Progenitor cell of endocrine pancreas (in vitro differentiated cells): ENCODE measurements around the gene CFAP74. TPM values are rescaled to one million over a fixed set of nuclear protein-coding genes. Genes with fewer than 3 reads are reported as not detected.

Experiments used
- DNase-seq: peaks from one replicate; pipeline ENCODE4 v3.0.0; 2021; ENCODE audit warnings: low spot score; ENCODE audit not compliant: unreplicated experiment
- H3K27ac Mint-ChIP-seq: 2 replicates; pipeline ENCODE4 v1.8.0; 2021; ENCODE audit warnings: mild to moderate bottlenecking, moderate library complexity, mixed read lengths
- H3K27me3 Mint-ChIP-seq: 2 replicates; pipeline ENCODE4 v1.8.0; 2021; ENCODE audit warnings: mixed read lengths
- H3K36me3 Mint-ChIP-seq: 2 replicates; pipeline ENCODE4 v1.8.0; 2022; ENCODE audit warnings: mixed read lengths; ENCODE audit not compliant: insufficient read depth
- H3K4me1 Mint-ChIP-seq: 2 replicates; pipeline ENCODE4 v1.8.0; 2021; ENCODE audit warnings: low read depth, mixed read lengths
- H3K4me3 Mint-ChIP-seq: 2 replicates; pipeline ENCODE4 v1.8.0; 2021; ENCODE audit warnings: low read depth, mild to moderate bottlenecking, moderate library complexity, mixed read lengths
- H3K9me3 Mint-ChIP-seq: 2 replicates; pipeline ENCODE4 v1.8.0; 2021; ENCODE audit warnings: low read depth, mixed read lengths
- CTCF ChIP-seq: fragments of 200-600 bp; sonication (generic); IDR thresholded peaks from one replicate; pipeline ENCODE4 v1.5.0; 2021; ENCODE audit warnings: antibody characterized with exemption, mild to moderate bottlenecking; ENCODE audit not compliant: unreplicated experiment
- total RNA-seq: library from RNA; stranded (reverse); gene quantifications from 2 replicates; pipeline ENCODE4 v1.2.1, GENCODE V29; 2021

The CFAP74 gene
- total RNA-seq, 1 donor from 2014 or later = 0.93 TPM

DNA sequence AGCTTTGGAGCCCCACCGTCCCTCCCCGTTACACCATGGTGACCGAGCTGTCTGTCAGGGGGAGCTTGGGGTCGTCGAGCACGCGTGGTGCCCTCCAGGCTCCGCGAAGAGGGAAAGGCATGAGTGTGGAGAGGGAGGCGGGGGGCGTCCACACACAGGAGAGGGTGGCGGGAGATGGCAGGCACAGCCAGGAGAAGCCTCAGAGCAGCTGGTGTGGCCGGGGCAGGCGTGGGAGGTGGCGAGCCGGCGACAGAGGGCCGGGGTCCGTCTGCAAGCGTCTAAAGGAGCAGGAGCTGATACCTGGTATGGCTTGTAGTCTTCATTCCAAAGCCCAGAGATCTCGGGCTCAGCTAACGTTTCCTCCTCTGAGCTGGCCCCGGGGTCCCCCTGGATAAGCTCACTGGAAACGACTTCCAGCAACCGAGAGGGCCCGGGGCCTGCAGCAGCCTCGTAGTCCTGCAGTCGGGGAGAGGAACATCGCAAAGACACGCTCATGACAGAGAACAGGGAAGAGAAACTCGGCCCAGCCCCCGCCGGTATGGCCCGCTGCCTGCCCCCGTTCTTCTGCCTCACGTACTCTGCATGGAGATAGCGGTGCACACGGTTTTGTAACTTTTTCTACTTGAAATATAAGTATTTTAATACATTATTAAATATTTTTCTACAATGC, 37.4 kb downstream of the CFAP74 start:
- TF ChIP-seq CTCF = no peak
- no peak overlapping the region for H3K27ac Mint-ChIP-seq
- H3K27me3 Mint-ChIP-seq = peaks cover 18% of the 10 kb centered on the region
- H3K4me3 Mint-ChIP-seq = no peak overlapping the region
- no peaks in the 10 kb centered on the region for H3K36me3 Mint-ChIP-seq
- H3K4me1 Mint-ChIP-seq = peaks cover 1% of the 10 kb centered on the region
- DNase-seq = no peak
- no peaks in the 10 kb centered on the region for H3K9me3 Mint-ChIP-seq

DNA sequence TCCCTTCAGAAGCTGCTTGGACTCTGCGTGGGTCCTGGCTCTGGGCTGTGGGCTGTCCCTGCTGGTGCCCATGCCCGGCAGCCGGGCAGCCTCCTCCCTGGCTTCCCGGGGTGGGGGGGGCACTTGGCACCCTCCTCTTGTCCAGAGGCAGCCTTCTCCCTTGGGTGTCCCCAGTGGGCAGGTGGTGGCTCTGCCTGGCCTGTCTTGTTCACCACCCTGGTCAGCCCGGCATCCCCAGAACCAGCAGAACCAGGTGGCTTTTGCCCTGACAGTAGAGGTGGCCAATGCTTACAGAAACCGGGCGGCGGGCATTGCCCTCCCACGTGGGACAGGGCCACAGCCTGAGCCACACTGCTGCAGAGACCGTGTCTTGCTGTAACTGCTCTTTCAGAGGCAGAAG, 38.0 kb downstream of the CFAP74 start:
- no peak for TF ChIP-seq CTCF
- Mint-ChIP-seq H3K27me3 (peaks cover 25% of the 10 kb centered on the region), H3K9me3 (no peaks in the 10 kb centered on the region), H3K4me1 (peaks cover 1% of the 10 kb centered on the region), H3K36me3 (no peaks in the 10 kb centered on the region), H3K4me3 (no peak overlapping the region), H3K27ac (no peak overlapping the region)
- no peak for DNase-seq

DNA sequence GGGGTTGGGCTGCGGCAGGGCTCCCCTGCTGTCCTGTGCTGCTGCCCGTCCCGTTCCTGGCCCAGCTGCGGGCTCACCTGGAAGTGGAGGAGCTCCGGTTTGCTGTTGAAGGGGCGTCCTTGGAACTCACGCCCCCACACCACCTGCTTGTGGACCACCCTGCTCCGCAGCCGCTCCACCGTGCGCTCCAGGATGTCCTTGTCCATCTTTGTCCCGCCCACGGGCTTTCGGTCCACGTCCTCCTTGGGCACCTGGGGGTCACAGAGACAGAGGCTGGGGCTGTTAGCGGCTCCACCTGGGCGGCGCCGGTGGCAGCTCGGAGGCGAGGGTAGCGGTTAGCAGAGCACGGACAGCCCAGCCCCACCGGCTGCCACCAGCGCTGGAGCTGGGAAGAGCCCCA, 38.8 kb downstream of the CFAP74 start:
- no peak overlapping the region for H3K4me3 Mint-ChIP-seq
- H3K4me1 Mint-ChIP-seq = peaks cover 1% of the 10 kb centered on the region
- TF ChIP-seq CTCF = no peak
- H3K9me3 Mint-ChIP-seq = no peaks in the 10 kb centered on the region
- H3K36me3 Mint-ChIP-seq = no peaks in the 10 kb centered on the region
- DNase-seq = no peak
- peaks cover 29% of the 10 kb centered on the region for H3K27me3 Mint-ChIP-seq
- H3K27ac Mint-ChIP-seq = no peak overlapping the region

GRCh38 chr1:1963570-1963969, 40.0 kb downstream of the CFAP74 start:
- peaks cover 31% of the 10 kb centered on the region for H3K27me3 Mint-ChIP-seq
- peaks cover 1% of the 10 kb centered on the region for H3K4me1 Mint-ChIP-seq
- H3K4me3 Mint-ChIP-seq = no peak overlapping the region

GRCh38 chr1:1962752-1963151, 40.8 kb downstream of the CFAP74 start:
- H3K27ac Mint-ChIP-seq = no peak overlapping the region
- peaks cover 1% of the 10 kb centered on the region for H3K4me1 Mint-ChIP-seq
- DNase-seq = no peak
- peaks cover 33% of the 10 kb centered on the region for H3K27me3 Mint-ChIP-seq
- no peaks in the 10 kb centered on the region for H3K9me3 Mint-ChIP-seq
- TF ChIP-seq CTCF = no peak
- H3K4me3 Mint-ChIP-seq = no peak overlapping the region
- no peaks in the 10 kb centered on the region for H3K36me3 Mint-ChIP-seq

More at GRCh38 chr1:1963570-1963969, 40.0 kb downstream of the CFAP74 start:
- no peak overlapping the region for H3K27ac Mint-ChIP-seq
- no peaks in the 10 kb centered on the region for H3K9me3 Mint-ChIP-seq
- TF ChIP-seq CTCF = no peak
- H3K36me3 Mint-ChIP-seq = no peaks in the 10 kb centered on the region
- DNase-seq = no peak
